Type B pancreatic cell (in vitro differentiated cells): ENCODE measurements around the gene FKBP5. TPM values are rescaled to one million over a fixed set of nuclear protein-coding genes. Genes with fewer than 3 reads are reported as not detected.

Experiments
- DNase-seq: peaks from one replicate; pipeline ENCODE4 v3.0.0; 2021; ENCODE audit warnings: mixed read lengths; ENCODE audit not compliant: unreplicated experiment; ENCODE audit errors: extremely low spot score
- H3K27ac Mint-ChIP-seq: 2 replicates; pipeline ENCODE4 v1.8.0; 2021; ENCODE audit warnings: mild to moderate bottlenecking, mixed read lengths
- H3K27me3 Mint-ChIP-seq: 2 replicates; pipeline ENCODE4 v1.8.0; 2021; ENCODE audit warnings: mixed read lengths
- H3K36me3 Mint-ChIP-seq: 2 replicates; pipeline ENCODE4 v1.8.0; 2021; ENCODE audit warnings: mixed read lengths
- H3K4me1 Mint-ChIP-seq: one replicate; pipeline ENCODE4 v1.8.0; 2021; ENCODE audit warnings: mixed read lengths; ENCODE audit not compliant: unreplicated experiment
- H3K4me3 Mint-ChIP-seq: 2 replicates; pipeline ENCODE4 v1.8.0; 2021; ENCODE audit warnings: mild to moderate bottlenecking, mixed read lengths
- H3K9me3 Mint-ChIP-seq: 2 replicates; pipeline ENCODE4 v1.8.0; 2021; ENCODE audit warnings: mixed read lengths
- CTCF ChIP-seq: fragments of 200-600 bp; sonication (generic); conservative IDR thresholded peaks from 2 replicates; pipeline ENCODE4 v1.5.0; 2021; ENCODE audit warnings: antibody characterized with exemption, mild to moderate bottlenecking
- total RNA-seq: library from RNA; stranded (reverse); gene quantifications from 2 replicates; pipeline ENCODE4 v1.2.1, GENCODE V29; 2021; ENCODE audit warnings: low replicate concordance

Gene FKBP5
- total RNA-seq, 1 donor from 2014 or later: 12.5 TPM

- no peak for DNase-seq
- H3K4me1 Mint-ChIP-seq: peaks cover 51% of the 10 kb centered on the region
These were observed 31.4 kb upstream of the FKBP5 start for GRCh38 chr6:35719830-35720733.

GRCh38 chr6:35719404-35719829 is 30.7 kb upstream of the FKBP5 start:
- Mint-ChIP-seq H3K36me3 (no peaks in the 10 kb centered on the region), H3K4me3 (peak overlapping the region; percentile 79), H3K9me3 (no peaks in the 10 kb centered on the region), H3K4me1 (peaks cover 51% of the 10 kb centered on the region), H3K27me3 (no peaks in the 10 kb centered on the region), H3K27ac (peak overlapping the region; percentile 8)
- TF ChIP-seq CTCF: no peak
- DNase-seq: no peak

More at GRCh38 chr6:35719830-35720733, 31.4 kb upstream of the FKBP5 start:
- H3K27ac Mint-ChIP-seq: peak overlapping the region; percentile 8
- H3K36me3 Mint-ChIP-seq: no peaks in the 10 kb centered on the region
- peak overlapping the region; percentile 79 for H3K4me3 Mint-ChIP-seq
- H3K9me3 Mint-ChIP-seq: no peaks in the 10 kb centered on the region
- H3K27me3 Mint-ChIP-seq: peaks cover 3% of the 10 kb centered on the region
- TF ChIP-seq CTCF: no peak

GRCh38 chr6:35718911-35719381 is 30.2 kb upstream of the FKBP5 start:
- Mint-ChIP-seq H3K4me3 (peak overlapping the region; percentile 24), H3K27ac (peak overlapping the region; percentile 8), H3K27me3 (no peaks in the 10 kb centered on the region), H3K9me3 (no peaks in the 10 kb centered on the region), H3K36me3 (no peaks in the 10 kb centered on the region), H3K4me1 (peaks cover 51% of the 10 kb centered on the region)
- TF ChIP-seq CTCF: no peak
- no peak for DNase-seq

GRCh38 chr6:35718375-35718736 is 29.6 kb upstream of the FKBP5 start:
- Mint-ChIP-seq H3K27me3 (no peaks in the 10 kb centered on the region), H3K9me3 (no peaks in the 10 kb centered on the region), H3K4me3 (peak overlapping the region; percentile 24), H3K27ac (peak overlapping the region; percentile 8), H3K4me1 (peaks cover 47% of the 10 kb centered on the region), H3K36me3 (no peaks in the 10 kb centered on the region)
- DNase-seq: no peak
- no peak for TF ChIP-seq CTCF

- no peak overlapping the region for H3K4me3 Mint-ChIP-seq
- H3K4me1 Mint-ChIP-seq: peaks cover 45% of the 10 kb centered on the region
- no peaks in the 10 kb centered on the region for H3K36me3 Mint-ChIP-seq
- no peaks in the 10 kb centered on the region for H3K27me3 Mint-ChIP-seq
- H3K27ac Mint-ChIP-seq: no peak overlapping the region
- no peak for DNase-seq
- no peaks in the 10 kb centered on the region for H3K9me3 Mint-ChIP-seq
- TF ChIP-seq CTCF: no peak
These were observed 29.0 kb upstream of the FKBP5 start for GRCh38 chr6:35717449-35718374.
